ENCODE results near the gene DFFA.
"Not testable (repeated sequence)": the region's sequence is repeated elsewhere in the genome, so short reads cannot be mapped to it uniquely, and the experiment has no call there.

The DFFA gene

GRCh38 chr1:10504249-10504648 lies 31.9 kb upstream of the DFFA start:
- DNase-seq (ENCODE audit: low read depth): no peak

GRCh38 chr1:10502206-10502605 lies 29.9 kb upstream of the DFFA start:
- no peak for DNase-seq (ENCODE audit: low read depth)

- no peak for DNase-seq (ENCODE audit: low read depth)
These were observed 25.9 kb upstream of the DFFA start for GRCh38 chr1:10498231-10498630.

GRCh38 chr1:10497109-10497508 lies 24.8 kb upstream of the DFFA start:
- DNase-seq (ENCODE audit: low read depth): no peak

- no peak for DNase-seq (ENCODE audit: low read depth)
These were observed 23.6 kb upstream of the DFFA start for GRCh38 chr1:10495952-10496351.

GRCh38 chr1:10495475-10495817 lies 23.1 kb upstream of the DFFA start:
- DNase-seq (ENCODE audit: low read depth): no peak

GRCh38 chr1:10494754-10495474 lies 22.6 kb upstream of the DFFA start:
- DNase-seq (ENCODE audit: low read depth): peak; percentile 58

- DNase-seq (ENCODE audit: low read depth): no peak
These were observed 22.1 kb upstream of the DFFA start for GRCh38 chr1:10494418-10494753.

GRCh38 chr1:10490286-10490970 lies 18.1 kb upstream of the DFFA start:
- DNase-seq (ENCODE audit: low read depth): no peak

GRCh38 chr1:10489291-10490055 lies 17.1 kb upstream of the DFFA start:
- no peak for DNase-seq (ENCODE audit: low read depth)

GRCh38 chr1:10484521-10484920 lies 12.2 kb upstream of the DFFA start:
- no peak for DNase-seq (ENCODE audit: low read depth)

- DNase-seq (ENCODE audit: low read depth): no peak
These were observed 8.3 kb upstream of the DFFA start for GRCh38 chr1:10480614-10481013.

- no peak for DNase-seq (ENCODE audit: low read depth)
These were observed 7.0 kb upstream of the DFFA start for GRCh38 chr1:10479296-10479695.

- DNase-seq (ENCODE audit: low read depth): no peak
These were observed 3.2 kb upstream of the DFFA start for GRCh38 chr1:10475510-10475909.

GRCh38 chr1:10474613-10475507 lies 2.5 kb upstream of the DFFA start, which contains the start of gene PEX14:
PEX14 (plus strand) TSS chr1:10474950; CDS start chr1:10474967, 17 bp downstream.
- peak; percentile 70 for DNase-seq (ENCODE audit: low read depth)

GRCh38 chr1:10474309-10474612 lies 1.9 kb upstream of the DFFA start:
- DNase-seq (ENCODE audit: low read depth): not testable (repeated sequence)

- no peak for DNase-seq (ENCODE audit: low read depth)
These were observed 926 bp upstream of the DFFA start for GRCh38 chr1:10473145-10473765.

GRCh38 chr1:10471411-10472219 lies 714 bp downstream of the DFFA start:
- DNase-seq (ENCODE audit: low read depth): no peak

GRCh38 chr1:10470043-10470442 lies 2.3 kb downstream of the DFFA start:
- DNase-seq (ENCODE audit: low read depth): no peak

GRCh38 chr1:10467078-10467477 lies 5.3 kb downstream of the DFFA start:
- no peak for DNase-seq (ENCODE audit: low read depth)

- DNase-seq (ENCODE audit: low read depth): no peak
These were observed 13.1 kb downstream of the DFFA start for GRCh38 chr1:10459184-10459583.
